HepG2 (cell line): Measurements from ENCODE around the gene PRR19. TPM values are rescaled to one million over a fixed set of nuclear protein-coding genes. Genes with fewer than 3 reads are reported as not detected.
A peak's percentile ranks its signal among the peaks of the same experiment; 100 is the strongest.

Experiments used
- ARID2 ChIP-seq: sonication (generic); formaldehyde crosslinking; IDR thresholded peaks from 2 replicates; pipeline ENCODE4 v1.8.1; 2022; ENCODE audit warnings: mild to moderate bottlenecking, missing genetic modification reagents, borderline replicate concordance
- KDM2A ChIP-seq: sonication (generic); formaldehyde crosslinking; IDR thresholded peaks from 2 replicates; pipeline ENCODE4 v1.4.0; 2020; ENCODE audit warnings: low read depth, missing genetic modification reagents, borderline replicate concordance
- MEIS1 ChIP-seq: sonication (generic); formaldehyde crosslinking; IDR thresholded peaks from 2 replicates; pipeline ENCODE4 v1.9.0; 2021; ENCODE audit warnings: mild to moderate bottlenecking, missing genetic modification reagents, moderate library complexity, borderline replicate concordance
- MTA3 ChIP-seq: sonication (generic); formaldehyde crosslinking; IDR thresholded peaks from 2 replicates; pipeline ENCODE4 v1.4.0; 2020; ENCODE audit warnings: missing genetic modification reagents
- PAF1 ChIP-seq: IDR thresholded peaks from 2 replicates; pipeline ENCODE4 v1.6.1; 2016; ENCODE audit warnings: missing genetic modification reagents, missing compliant biosample characterization
- SIN3B ChIP-seq: fragments of 150-350 bp; IDR thresholded peaks from 2 replicates; pipeline ENCODE4 v1.6.1; 2014; ENCODE audit warnings: low read length
- ZBTB7A ChIP-seq: sonication (generic); formaldehyde crosslinking; IDR thresholded peaks from 2 replicates; pipeline ENCODE4 v1.8.0; 2022; ENCODE audit warnings: mild to moderate bottlenecking, missing genetic modification reagents
- ZNF382 ChIP-seq: sonication (generic); formaldehyde crosslinking; IDR thresholded peaks from 2 replicates; pipeline ENCODE4 v1.5.0; 2020; ENCODE audit warnings: missing genetic modification reagents, mild to moderate bottlenecking, borderline replicate concordance
- ZNF552 ChIP-seq: sonication (generic); formaldehyde crosslinking; IDR thresholded peaks from 2 replicates; pipeline ENCODE4 v1.9.0; 2022; ENCODE audit warnings: missing genetic modification reagents, mild to moderate bottlenecking, borderline replicate concordance
- ZNF629 ChIP-seq: sonication (generic); formaldehyde crosslinking; conservative IDR thresholded peaks from 2 replicates; pipeline ENCODE4 v1.5.0; 2020; ENCODE audit warnings: missing genetic modification reagents
- ZNF75D ChIP-seq: sonication (generic); formaldehyde crosslinking; IDR thresholded peaks from 2 replicates; pipeline ENCODE4 v1.8.1; 2023; ENCODE audit warnings: missing genetic modification reagents, mild to moderate bottlenecking, borderline replicate concordance
- ZNF776 ChIP-seq: sonication (generic); formaldehyde crosslinking; IDR thresholded peaks from 2 replicates; pipeline ENCODE4 v1.4.0; 2020; ENCODE audit warnings: mild to moderate bottlenecking, missing genetic modification reagents
- polyA plus RNA-seq, 8 experiments: library from polyadenylated mRNA; depleted of rRNA in 3 of 8; stranded (reverse) in 7 of 8; unstranded in 1 of 8; fragments of >200 nt; fragmentation: Illumina TruSeq in 4 of 8; extraction: Trizol in 4 of 8; gene quantifications; 2 replicates each; pipeline versions ENCODE4 v1.2.1 to v1.2.3, GENCODE V29; 2011 to 2016; ENCODE audit warnings: low read depth in 4 of 8, missing spikeins in 1 of 8, mixed read lengths in 1 of 8; ENCODE audit not compliant: insufficient read depth in 1 of 8
- total RNA-seq, 5 experiments: library from RNA; depleted of rRNA; stranded (reverse); fragments of >200 nt; fragmentation: Illumina TruSeq; extraction: Trizol; gene quantifications; 2 replicates each; pipeline ENCODE4 v1.2.3, GENCODE V29; 2016; ENCODE audit warnings: low read depth in 1 of 5
- TF ChIP-seq, protein P1 (sequence below): sonication (generic); formaldehyde crosslinking; IDR thresholded peaks from 2 replicates; pipeline ENCODE4 v1.4.0; 2020; ENCODE audit warnings: low read depth, mild to moderate bottlenecking, missing genetic modification reagents
- TF ChIP-seq, protein P2 (sequence below): sonication (generic); formaldehyde crosslinking; IDR thresholded peaks from 2 replicates; pipeline ENCODE4 v1.4.0; 2020; ENCODE audit warnings: missing genetic modification reagents, borderline replicate concordance
- TF ChIP-seq, protein P3 (sequence below): sonication (generic); formaldehyde crosslinking; IDR thresholded peaks from 2 replicates; pipeline ENCODE4 v1.9.0; 2022; ENCODE audit warnings: missing genetic modification reagents, mild to moderate bottlenecking, borderline replicate concordance
- TF ChIP-seq, protein P4 (sequence below): sonication (generic); formaldehyde crosslinking; IDR thresholded peaks from 2 replicates; pipeline ENCODE4 v1.4.0; 2020; ENCODE audit warnings: mild to moderate bottlenecking, missing genetic modification reagents

PRR19 gene
- total and polyA plus RNA-seq, 2 of the 13 experiments (the other 11 are each of a cell fraction or from before 2014, with no cell fraction given), result 0.21 to 0.33 TPM

DNA sequence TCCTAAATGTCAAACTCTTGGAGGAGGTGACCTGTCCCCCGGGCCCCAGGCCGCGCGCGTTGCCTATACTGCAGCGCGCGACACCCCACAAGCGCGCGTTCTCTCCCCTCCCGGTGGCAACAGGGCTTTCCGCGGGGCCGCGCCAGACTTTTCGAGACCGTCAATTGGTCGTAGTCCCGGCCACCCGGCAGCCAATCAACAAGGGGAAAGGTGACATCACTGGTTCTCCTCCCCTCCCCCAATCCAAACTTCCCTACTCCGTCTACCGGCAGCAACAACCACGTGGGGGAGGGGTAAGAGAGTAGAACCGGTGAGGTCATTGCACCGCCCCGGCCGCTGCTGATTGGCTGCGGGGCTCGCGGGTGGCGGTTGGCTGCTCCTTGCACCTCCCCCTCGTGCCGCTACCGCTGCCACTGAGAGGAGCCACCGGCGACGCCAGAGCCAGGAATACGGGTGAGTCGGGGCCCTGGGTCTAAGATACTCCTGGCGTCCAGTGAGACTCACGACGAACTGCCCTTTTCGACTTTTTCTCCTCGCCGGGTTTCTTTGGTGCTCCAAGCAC is 33.7 kb upstream of the PRR19 start (continued):
- TF ChIP-seq, protein P1, sequence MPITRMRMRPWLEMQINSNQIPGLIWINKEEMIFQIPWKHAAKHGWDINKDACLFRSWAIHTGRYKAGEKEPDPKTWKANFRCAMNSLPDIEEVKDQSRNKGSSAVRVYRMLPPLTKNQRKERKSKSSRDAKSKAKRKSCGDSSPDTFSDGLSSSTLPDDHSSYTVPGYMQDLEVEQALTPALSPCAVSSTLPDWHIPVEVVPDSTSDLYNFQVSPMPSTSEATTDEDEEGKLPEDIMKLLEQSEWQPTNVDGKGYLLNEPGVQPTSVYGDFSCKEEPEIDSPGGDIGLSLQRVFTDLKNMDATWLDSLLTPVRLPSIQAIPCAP (CRISPR knock-in tag), result no peak
- TF ChIP-seq, protein P2, sequence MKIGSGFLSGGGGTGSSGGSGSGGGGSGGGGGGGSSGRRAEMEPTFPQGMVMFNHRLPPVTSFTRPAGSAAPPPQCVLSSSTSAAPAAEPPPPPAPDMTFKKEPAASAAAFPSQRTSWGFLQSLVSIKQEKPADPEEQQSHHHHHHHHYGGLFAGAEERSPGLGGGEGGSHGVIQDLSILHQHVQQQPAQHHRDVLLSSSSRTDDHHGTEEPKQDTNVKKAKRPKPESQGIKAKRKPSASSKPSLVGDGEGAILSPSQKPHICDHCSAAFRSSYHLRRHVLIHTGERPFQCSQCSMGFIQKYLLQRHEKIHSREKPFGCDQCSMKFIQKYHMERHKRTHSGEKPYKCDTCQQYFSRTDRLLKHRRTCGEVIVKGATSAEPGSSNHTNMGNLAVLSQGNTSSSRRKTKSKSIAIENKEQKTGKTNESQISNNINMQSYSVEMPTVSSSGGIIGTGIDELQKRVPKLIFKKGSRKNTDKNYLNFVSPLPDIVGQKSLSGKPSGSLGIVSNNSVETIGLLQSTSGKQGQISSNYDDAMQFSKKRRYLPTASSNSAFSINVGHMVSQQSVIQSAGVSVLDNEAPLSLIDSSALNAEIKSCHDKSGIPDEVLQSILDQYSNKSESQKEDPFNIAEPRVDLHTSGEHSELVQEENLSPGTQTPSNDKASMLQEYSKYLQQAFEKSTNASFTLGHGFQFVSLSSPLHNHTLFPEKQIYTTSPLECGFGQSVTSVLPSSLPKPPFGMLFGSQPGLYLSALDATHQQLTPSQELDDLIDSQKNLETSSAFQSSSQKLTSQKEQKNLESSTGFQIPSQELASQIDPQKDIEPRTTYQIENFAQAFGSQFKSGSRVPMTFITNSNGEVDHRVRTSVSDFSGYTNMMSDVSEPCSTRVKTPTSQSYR, result peak; percentile 99
- TF ChIP-seq PAF1 (CRISPR knock-in tag) (no peak), ZNF75D (CRISPR knock-in tag) (no peak), ZNF776 (CRISPR knock-in tag) (no peak), ZBTB7A (CRISPR knock-in tag) (no peak; the same call in 1 of the 2 replicates), KDM2A (CRISPR knock-in tag) (peak; percentile 62), ZNF552 (CRISPR knock-in tag) (no peak), ZNF629 (no peak), ZNF382 (CRISPR knock-in tag) (no peak), ARID2 (no peak), MTA3 (CRISPR knock-in tag) (no peak), SIN3B (peak; percentile 45), MEIS1 (no peak; the same call in 1 of the 2 replicates)
- TF ChIP-seq, protein P3, sequence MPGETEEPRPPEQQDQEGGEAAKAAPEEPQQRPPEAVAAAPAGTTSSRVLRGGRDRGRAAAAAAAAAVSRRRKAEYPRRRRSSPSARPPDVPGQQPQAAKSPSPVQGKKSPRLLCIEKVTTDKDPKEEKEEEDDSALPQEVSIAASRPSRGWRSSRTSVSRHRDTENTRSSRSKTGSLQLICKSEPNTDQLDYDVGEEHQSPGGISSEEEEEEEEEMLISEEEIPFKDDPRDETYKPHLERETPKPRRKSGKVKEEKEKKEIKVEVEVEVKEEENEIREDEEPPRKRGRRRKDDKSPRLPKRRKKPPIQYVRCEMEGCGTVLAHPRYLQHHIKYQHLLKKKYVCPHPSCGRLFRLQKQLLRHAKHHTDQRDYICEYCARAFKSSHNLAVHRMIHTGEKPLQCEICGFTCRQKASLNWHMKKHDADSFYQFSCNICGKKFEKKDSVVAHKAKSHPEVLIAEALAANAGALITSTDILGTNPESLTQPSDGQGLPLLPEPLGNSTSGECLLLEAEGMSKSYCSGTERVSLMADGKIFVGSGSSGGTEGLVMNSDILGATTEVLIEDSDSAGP, result peak; percentile 89; the same call in 1 of the 2 replicates
- TF ChIP-seq, protein P4, sequence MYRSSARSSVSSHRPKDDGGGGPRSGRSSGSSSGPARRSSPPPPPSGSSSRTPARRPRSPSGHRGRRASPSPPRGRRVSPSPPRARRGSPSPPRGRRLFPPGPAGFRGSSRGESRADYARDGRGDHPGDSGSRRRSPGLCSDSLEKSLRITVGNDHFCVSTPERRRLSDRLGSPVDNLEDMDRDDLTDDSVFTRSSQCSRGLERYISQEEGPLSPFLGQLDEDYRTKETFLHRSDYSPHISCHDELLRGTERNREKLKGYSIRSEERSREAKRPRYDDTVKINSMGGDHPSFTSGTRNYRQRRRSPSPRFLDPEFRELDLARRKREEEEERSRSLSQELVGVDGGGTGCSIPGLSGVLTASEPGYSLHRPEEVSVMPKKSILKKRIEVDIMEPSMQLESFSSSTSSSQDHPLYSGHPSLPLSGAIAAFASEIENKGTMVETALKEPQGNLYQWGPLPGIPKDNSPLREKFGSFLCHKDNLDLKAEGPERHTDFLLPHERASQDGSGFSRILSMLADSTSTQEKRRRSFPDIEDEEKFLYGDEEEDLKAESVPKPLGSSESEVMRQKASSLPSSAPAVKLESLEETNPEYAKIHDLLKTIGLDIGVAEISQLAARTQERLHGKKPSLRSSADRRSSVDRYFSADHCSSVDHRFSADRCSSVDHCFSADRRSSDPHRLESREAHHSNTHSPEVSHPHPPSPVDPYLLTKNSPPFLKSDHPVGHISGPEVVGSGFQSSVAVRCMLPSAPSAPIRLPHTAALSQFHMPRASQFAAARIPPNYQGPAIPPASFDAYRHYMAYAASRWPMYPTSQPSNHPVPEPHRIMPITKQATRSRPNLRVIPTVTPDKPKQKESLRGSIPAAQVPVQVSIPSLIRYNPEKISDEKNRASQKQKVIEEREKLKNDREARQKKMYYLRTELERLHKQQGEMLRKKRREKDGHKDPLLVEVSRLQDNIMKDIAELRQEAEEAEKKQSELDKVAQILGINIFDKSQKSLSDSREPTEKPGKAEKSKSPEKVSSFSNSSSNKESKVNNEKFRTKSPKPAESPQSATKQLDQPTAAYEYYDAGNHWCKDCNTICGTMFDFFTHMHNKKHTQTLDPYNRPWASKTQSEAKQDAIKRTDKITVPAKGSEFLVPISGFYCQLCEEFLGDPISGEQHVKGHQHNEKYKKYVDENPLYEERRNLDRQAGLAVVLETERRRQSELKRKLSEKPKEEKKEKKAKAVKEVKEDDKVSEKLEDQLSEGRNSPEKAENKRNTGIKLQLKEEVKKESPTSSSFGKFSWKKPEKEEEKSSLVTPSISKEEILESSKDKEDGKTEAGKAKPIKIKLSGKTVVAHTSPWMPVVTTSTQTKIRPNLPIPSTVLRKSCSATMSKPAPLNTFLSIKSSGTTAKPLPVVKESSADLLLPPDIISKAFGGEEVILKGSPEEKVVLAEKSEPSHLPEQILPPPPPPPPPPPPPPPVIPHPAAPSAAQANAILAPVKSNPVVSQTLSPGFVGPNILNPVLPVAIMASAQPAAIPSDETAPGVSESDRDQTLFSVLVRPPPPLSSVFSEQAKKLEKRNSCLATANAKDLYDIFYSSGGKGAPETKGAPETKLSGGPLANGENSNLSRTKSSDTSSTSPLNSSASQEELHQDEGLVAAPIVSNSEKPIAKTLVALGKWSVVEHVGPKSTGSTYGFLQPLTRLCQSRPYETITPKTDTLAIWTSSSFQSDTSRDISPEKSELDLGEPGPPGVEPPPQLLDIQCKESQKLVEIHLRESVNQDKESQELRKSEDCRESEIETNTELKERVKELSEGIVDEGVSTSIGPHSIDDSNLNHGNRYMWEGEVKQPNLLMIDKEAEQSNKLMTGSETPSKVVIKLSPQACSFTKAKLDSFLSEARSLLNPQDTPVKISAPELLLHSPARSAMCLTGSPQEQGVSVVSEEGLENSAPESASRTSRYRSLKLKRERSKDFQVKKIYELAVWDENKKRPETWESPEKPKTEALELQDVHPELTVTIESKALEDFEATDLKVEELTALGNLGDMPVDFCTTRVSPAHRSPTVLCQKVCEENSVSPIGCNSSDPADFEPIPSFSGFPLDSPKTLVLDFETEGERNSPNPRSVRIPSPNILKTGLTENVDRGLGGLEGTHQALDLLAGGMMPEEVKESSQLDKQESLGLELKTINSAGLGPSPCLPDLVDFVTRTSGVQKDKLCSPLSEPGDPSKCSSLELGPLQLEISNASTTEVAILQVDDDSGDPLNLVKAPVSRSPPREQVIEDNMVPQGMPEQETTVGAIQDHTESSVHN (CRISPR knock-in tag), result no peak
